HG02763 (cell line): ENCODE measurements around the gene P2RX4.
A peak's percentile ranks its signal among the peaks of the same experiment; 100 is the strongest.
"Not testable (repeated sequence)": the region's sequence is repeated elsewhere in the genome, so short reads cannot be mapped to it uniquely, and the experiment has no call there.

Experiments used
- ATAC-seq: cut with Tn5 transposase; IDR thresholded peaks from one replicate; pipeline ENCODE4 v1.9.1; 2021; ENCODE audit warnings: mild to moderate bottlenecking, moderate library complexity; ENCODE audit not compliant: unreplicated experiment

Gene P2RX4

DNA sequence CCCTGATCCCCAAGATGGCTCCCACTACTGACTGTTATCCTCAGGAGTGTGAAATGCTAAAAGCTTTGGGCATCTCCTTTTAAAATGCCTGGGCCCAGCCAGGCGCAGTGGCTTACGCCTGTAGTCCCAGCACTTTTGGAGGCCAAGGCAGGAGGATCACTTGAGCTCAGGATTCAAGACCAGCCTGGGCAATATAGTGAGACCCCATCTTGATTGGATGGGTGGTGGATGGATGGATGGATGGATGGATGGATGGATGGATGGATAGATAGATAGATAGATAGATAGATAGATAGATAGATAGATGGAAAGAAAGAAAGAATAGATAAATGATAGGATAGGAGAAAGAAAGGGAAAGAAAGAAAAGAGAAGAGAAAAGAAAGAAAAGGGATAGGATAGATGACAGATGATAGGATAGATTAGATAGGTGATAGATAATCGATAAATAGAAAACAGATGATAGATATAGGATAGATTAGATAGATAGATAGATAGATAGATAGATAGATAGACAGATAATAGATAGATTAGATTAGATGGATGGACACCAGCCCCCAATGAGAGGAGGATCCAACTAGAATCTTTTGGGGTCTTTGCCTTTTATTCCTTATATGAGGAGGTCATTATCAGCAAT is 9.5 kb downstream of the P2RX4 start:
- no peak for ATAC-seq

GRCh38 chr12:121222847-121223246 is 12.9 kb downstream of the P2RX4 start:
- no peak for ATAC-seq

DNA sequence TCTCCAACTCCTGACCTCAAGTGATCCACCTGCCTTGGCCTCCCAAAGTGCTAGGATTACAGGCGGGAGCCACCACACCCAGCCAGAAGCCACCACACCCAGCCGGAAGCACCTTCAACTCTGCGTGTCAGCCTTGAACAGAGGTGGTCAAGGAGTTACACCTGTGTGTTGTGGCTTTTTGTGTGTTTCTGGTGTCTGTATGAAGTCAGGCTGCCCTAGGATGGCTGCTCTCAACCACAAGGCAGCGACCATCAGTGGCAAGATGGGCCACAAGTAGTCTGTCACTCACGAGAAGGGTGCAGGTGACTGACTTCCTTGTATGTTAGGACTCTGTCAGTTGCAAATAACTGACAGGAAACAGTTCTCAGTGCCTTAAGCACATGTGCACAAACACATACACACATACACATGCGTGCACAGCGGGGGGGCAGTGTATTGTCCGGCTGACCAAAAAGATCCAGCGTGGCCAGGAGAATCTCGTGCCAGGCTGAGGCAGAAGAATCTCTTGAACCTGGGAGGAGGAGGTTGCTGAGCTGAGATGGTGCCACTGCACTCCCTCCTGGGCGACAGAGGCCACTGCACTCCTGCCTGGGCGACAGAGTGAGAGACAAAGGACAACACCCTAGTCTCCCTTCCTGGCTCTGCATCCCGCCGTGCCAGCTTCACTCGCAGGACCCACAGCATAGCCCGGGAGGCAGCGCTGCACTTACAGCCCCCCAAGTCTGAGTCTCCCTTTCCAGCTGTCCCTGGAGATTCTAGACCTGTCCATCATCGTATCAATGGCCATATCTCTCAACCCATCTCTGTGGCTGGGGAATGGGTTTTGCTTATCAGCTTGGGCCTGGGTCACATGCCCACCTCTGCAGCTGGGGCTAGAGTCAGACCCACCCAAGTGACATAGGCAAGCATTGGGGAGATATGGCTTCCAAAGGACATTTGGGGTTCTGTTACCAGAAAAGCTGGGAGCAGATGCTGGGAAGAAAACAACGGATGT is 13.7 kb downstream of the P2RX4 start:
- ATAC-seq, result no peak

GRCh38 chr12:121224591-121224990 is 14.7 kb downstream of the P2RX4 start:
- ATAC-seq, result no peak

GRCh38 chr12:121226399-121226798 is 16.5 kb downstream of the P2RX4 start:
- ATAC-seq, result no peak

DNA sequence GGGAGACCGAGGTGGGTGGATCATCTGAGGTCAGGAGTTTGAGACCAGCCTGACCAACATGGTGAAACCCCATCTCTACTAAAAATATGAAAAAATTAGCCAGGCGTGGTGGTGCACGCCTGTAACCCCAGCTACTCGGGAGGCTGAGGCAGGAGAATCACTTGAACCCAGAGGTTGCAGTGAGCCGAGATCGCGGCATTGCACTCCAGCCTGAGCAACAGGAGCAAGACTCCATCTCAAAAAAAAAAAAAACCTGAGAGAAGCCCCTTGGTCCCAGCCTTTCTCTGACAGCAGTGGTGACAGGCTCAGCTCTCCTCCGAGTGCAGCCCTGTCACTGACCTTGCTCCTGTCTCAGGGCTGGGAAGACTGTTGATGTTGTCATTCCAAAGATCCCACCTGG is 16.9 kb downstream of the P2RX4 start:
- not testable (repeated sequence) for ATAC-seq

GRCh38 chr12:121227294-121227693 is 17.4 kb downstream of the P2RX4 start:
- peak; percentile 55 for ATAC-seq

DNA sequence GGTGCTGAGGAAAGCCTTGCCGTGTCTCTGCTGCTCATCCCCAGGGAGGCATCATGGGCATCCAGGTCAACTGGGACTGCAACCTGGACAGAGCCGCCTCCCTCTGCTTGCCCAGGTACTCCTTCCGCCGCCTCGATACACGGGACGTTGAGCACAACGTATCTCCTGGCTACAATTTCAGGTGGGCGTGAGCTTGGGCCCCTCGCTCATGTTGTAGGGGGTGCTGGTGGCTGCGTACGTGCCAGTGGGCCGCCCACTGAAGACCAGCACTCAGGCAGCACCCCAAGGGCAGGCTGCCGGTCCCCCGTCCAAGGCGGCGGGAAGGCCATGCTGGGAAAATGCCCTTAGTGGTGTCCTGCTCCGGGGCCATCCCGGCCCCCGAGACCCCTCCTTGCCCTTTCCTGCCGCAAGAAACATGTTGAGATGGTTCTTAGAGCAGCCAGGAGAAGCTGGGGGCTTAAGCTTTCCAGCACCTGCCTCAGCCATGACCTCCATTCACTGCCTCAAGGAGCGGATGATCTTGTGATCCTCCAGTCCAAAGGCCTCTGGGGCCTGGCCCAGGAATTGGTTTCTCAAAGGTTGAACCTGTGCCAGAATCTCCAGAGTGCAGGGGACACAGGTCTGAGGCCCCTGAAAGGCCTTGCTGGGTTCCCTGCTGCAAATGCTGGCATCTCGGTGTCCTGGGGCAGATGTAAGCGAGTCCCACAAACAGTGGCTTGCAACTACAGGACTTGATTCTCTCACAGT is 19.2 kb downstream of the P2RX4 start:
- no peak for ATAC-seq

- peak; percentile 44 for ATAC-seq
Observed at GRCh38 chr12:121229826-121230537, 20.1 kb downstream of the P2RX4 start.

GRCh38 chr12:121230538-121230907 is 20.6 kb downstream of the P2RX4 start:
- no peak for ATAC-seq

DNA sequence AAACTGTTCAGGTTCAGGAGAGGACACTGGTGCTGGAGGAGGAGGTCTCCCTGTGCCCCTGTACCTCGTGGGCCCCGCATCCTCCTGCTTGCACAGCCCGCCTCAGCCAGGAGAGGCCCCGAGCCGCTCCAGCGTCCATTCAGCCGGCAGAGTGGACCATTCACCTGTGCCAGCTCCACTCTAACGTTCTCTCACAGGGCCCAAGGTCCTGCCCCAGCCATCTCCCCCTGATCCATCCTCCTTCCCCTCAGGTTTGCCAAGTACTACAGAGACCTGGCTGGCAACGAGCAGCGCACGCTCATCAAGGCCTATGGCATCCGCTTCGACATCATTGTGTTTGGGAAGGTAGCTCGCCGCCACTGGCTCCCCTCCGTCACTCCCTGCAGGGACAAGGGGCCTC is 22.2 kb downstream of the P2RX4 start:
- no peak for ATAC-seq

- no peak for ATAC-seq
Observed at GRCh38 chr12:121232977-121233627, 23.2 kb downstream of the P2RX4 start.

- ATAC-seq, result no peak
Observed at GRCh38 chr12:121233628-121234020, 23.7 kb downstream of the P2RX4 start.

DNA sequence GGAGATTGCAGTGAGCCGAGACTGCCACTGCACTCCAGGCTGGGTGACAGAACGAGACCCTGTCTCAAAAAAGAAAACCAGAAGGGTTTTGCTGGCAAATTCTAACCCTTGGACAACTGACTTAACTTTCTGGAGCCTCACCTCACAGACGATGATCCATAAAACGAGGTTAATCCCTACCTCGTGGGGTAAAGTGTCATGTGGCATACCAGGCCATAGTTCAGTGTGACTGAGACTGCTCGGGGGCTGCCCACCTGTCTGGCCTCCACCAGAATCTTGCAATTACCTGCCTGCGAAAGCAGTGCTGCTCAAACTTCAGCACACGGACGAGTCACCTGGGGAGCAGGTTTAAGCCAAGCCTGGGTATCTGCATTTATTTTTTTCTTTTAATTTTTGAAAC is 26.8 kb downstream of the P2RX4 start:
- no peak for ATAC-seq

- no peak for ATAC-seq
Observed at GRCh38 chr12:121237415-121237814, 27.5 kb downstream of the P2RX4 start.

- no peak for ATAC-seq
Observed at GRCh38 chr12:121238086-121238485, 28.2 kb downstream of the P2RX4 start.

GRCh38 chr12:121238604-121239350 is 28.8 kb downstream of the P2RX4 start:
- ATAC-seq, result no peak

DNA sequence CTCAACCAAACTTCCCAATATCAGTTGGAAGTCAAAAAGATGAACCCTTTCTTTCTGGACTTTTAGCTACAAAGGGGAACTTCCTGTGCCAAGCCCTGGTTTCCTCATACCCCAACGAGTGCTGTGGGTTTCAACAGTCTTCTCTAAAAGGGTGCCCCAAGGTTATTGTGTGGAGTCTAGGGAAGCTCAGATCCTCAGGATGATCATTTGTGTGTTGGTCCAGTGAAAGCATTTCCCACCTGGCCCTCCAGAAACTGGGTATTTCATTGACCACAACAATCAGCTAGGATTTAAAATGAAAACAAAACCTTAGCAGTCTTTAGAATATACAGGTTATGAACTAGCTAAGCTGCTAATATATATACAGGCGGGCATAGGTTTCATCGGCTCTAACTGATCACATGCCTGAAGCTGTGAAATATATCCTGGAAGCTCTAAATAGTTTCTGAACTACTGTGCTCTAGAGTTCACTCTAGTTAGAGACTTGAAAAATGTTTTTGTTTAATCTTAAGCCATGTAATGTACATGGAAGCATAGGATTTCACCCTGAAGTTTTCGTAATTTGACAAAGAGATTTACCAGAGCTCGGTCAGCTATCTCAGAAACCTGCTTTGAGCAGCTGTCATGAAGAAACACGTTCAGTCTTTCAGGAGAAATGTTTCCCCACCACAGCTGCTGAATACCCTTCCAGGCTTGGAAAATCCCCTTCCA is 29.6 kb downstream of the P2RX4 start:
- ATAC-seq, result no peak

DNA sequence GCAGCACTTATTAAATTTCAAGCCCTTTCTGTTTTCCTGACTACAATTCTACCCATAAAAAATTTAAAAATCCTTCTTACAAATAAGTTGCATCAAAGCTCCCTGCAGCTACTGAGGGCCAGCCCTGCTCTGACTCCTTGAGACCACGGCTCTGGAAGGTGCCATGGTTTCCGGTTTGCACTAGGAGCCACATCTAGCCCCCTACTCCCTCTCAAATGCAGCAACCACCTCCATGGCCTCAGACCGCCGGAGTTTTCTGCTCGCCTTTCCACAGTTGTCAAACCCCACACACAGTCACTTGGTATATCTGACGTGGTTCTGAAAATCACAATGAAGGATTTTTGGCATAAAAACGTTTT is 30.1 kb downstream of the P2RX4 start:
- ATAC-seq, result no peak
